Stimulated activated CD8-positive, alpha-beta memory T cell treated with anti-CD3 and anti-CD28 coated beads, Interleukin-4, amount 100 ng/mL, for 4 hours (primary cell): ENCODE data around the gene PCYOX1L.
A peak's percentile ranks its signal among the peaks of the same experiment; 100 is the strongest.

Experiments used
- DNase-seq, 2 donors: peaks; one replicate each; pipeline ENCODE4 v3.0.0-alpha.2; 2020; ENCODE audit warnings: low read depth in 2 of 2, low spot score in 1 of 2

Gene PCYOX1L

GRCh38 chr5:149337736-149338135 lies 20.1 kb upstream of the PCYOX1L start:
- DNase-seq, result no peak

GRCh38 chr5:149338364-149338763 lies 19.5 kb upstream of the PCYOX1L start:
- no peak for DNase-seq

GRCh38 chr5:149340920-149341319 lies 16.9 kb upstream of the PCYOX1L start:
- DNase-seq, result no peak

- DNase-seq, result no peak
Measured at GRCh38 chr5:149341876-149342275, 16.0 kb upstream of the PCYOX1L start.

GRCh38 chr5:149344151-149344550 lies 13.7 kb upstream of the PCYOX1L start:
- no peak for DNase-seq

- DNase-seq, result peak; percentile 67 to 82
Measured at GRCh38 chr5:149345147-149345891, 12.5 kb upstream of the PCYOX1L start, which contains the start of gene GRPEL2. TSS of gene GRPEL2 (plus strand) at chr5:149345499. CDS start at chr5:149345540, 41 bp downstream.

GRCh38 chr5:149345892-149346222 lies 12.0 kb upstream of the PCYOX1L start:
- no peak for DNase-seq

GRCh38 chr5:149348518-149348917 lies 9.3 kb upstream of the PCYOX1L start:
- no peak for DNase-seq

GRCh38 chr5:149349382-149349781 lies 8.5 kb upstream of the PCYOX1L start:
- no peak for DNase-seq

GRCh38 chr5:149352169-149352568 lies 5.7 kb upstream of the PCYOX1L start:
- DNase-seq, result no peak

- no peak for DNase-seq
Measured at GRCh38 chr5:149353911-149354310, 3.9 kb upstream of the PCYOX1L start.

GRCh38 chr5:149355688-149356087 lies 2.2 kb upstream of the PCYOX1L start:
- no peak for DNase-seq

- DNase-seq, result no peak
Measured at GRCh38 chr5:149356391-149356790, 1.5 kb upstream of the PCYOX1L start.

GRCh38 chr5:149358294-149358651 lies 427 bp downstream of the PCYOX1L start:
- no peak for DNase-seq

GRCh38 chr5:149358868-149359495 lies 1.1 kb downstream of the PCYOX1L start:
- no peak for DNase-seq

- DNase-seq, result no peak
Measured at GRCh38 chr5:149360272-149360671, 2.4 kb downstream of the PCYOX1L start.

- DNase-seq, result no peak
Measured at GRCh38 chr5:149362541-149362940, 4.7 kb downstream of the PCYOX1L start.

GRCh38 chr5:149363358-149363757 lies 5.5 kb downstream of the PCYOX1L start:
- no peak for DNase-seq

GRCh38 chr5:149363936-149364335 lies 6.1 kb downstream of the PCYOX1L start:
- no peak for DNase-seq

- no peak for DNase-seq
Measured at GRCh38 chr5:149364719-149365118, 6.9 kb downstream of the PCYOX1L start.

- DNase-seq, result no peak
Measured at GRCh38 chr5:149365418-149365817, 7.6 kb downstream of the PCYOX1L start.

GRCh38 chr5:149366169-149366729 lies 8.4 kb downstream of the PCYOX1L start:
- DNase-seq, result no peak
